ENCODE data around the gene DCAF6.

- no peak for TF ChIP-seq CTCF (IDR thresholded peaks at IDR 0.05; ENCODE audit: insufficient read depth, low read length, poor library complexity, severe bottlenecking)
- no peak for TF ChIP-seq EZH2phosphoT487 (conservative IDR thresholded peaks at IDR 0.05; ENCODE audit: low read length)
Measured at GRCh38 chr1:168064216-168064615, 127.7 kb downstream of the DCAF6 start.

All from SU-DHL-6 (cell line).